Left cardiac atrium (tissue), 4 donors: ENCODE data around the gene DCST2. TPM values are rescaled to one million over a fixed set of nuclear protein-coding genes. Genes with fewer than 3 reads are reported as not detected.

Experiments used
- ATAC-seq, 2 donors: fragments of 200-7000 bp; cut with Tn5 transposase; one replicate each; pipeline ENCODE4 v1.9.1; 2020; ENCODE audit warnings: mild to moderate bottlenecking in 2 of 2, moderate library complexity in 2 of 2
- DNase-seq: peaks from one replicate; pipeline ENCODE4 v3.0.0-alpha.2; 2020
- intact Hi-C, 2 donors: fragments of 100-400 bp; cut with DNase I; formaldehyde crosslinking; loops; one replicate each; pipeline versions ENCODE4 v1.14.1 to v1.15.1; 2022 to 2023
- total RNA-seq, 2 donors: library from RNA; stranded (reverse); fragmentation: NEBNext Ultra II Directional; extraction: Animal tissue kit (Norgen Biotek cat#: 25700); gene quantifications; one replicate each; pipeline ENCODE4 v1.2.1, GENCODE V29; 2021
- donor health status: DM: no; HTN: yes; CAD: no.
- donor health status: DM: no; HTN: yes; CAD: no; lungs with severe emphysema.
- donor health status: DM: yes; HTN: yes; CAD: no.
- donor health status: Dilated cardiomyopathy.

DCST2 gene
- total RNA-seq, 2 donors from 2014 or later, result 0.59 TPM; not detected in 1

- intact Hi-C loops, result no loop called here
- peak; percentile 90 to 96 for ATAC-seq
- DNase-seq, result peak; percentile 91
Observed at GRCh38 chr1:155017041-155017945, 16.3 kb downstream of the DCST2 start.

GRCh38 chr1:155016231-155016831 lies 17.2 kb downstream of the DCST2 start:
- ATAC-seq (no peak), DNase-seq (peak; percentile 34)
- intact Hi-C loops, result no loop called here

DNA sequence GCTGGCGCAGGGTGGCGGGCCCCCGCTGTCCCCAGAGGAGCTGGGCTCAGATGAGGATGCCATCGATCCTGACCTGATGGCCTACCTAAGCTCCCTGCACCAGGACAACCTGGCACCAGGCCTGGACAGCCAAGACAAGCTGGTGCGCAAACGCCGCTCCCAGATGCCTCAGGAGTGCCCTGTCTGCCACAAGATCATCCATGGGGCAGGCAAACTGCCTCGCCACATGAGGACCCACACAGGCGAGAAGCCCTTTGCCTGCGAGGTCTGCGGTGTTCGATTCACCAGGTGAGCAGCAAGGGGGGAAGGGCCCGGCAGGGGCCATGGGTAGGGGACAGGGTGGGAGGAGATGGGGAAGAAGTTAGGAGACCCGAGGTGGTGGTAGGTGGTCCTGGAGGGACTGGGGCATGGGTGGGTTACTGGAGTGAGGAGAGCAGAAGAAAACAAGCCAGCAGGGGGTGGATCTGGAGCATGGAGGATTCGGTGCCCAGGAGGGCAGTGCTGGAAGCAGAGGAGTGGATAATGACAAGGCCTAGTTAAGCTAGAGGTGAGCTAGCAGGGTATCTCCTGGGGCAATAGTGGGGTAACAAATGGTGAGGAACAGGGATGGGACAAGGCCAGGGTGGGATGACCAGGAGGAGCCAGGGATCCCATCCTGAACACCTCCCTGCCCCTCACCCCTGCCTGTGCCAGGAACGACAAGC lies 17.9 kb downstream of the DCST2 start:
- DNase-seq (no peak), ATAC-seq (no peak)
- intact Hi-C loops, result no loop called here

DNA sequence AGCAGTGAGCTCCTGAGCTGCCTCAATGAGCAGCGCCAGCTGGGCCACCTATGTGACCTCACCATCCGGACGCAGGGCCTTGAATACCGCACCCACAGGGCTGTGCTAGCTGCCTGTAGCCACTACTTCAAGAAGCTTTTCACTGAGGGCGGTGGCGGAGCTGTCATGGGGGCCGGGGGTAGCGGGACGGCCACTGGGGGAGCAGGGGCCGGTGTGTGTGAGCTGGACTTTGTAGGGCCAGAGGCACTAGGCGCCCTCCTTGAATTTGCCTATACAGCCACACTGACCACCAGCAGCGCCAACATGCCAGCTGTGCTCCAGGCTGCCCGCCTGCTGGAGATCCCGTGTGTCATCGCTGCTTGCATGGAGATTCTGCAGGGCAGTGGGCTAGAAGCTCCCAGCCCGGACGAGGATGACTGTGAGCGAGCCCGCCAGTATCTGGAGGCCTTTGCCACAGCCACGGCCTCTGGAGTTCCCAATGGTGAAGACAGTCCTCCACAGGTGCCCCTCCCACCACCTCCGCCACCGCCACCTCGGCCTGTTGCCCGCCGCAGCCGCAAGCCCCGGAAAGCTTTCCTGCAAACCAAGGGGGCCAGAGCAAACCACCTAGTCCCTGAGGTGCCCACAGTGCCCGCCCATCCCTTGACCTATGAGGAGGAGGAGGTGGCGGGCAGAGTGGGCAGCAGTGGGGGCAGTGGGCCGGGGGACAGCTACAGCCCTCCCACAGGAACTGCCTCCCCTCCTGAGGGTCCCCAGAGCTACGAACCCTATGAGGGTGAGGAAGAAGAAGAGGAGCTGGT lies 18.7 kb downstream of the DCST2 start:
- ATAC-seq, result no peak
- intact Hi-C loops, result loop anchor here in 1 of 2 donors (5.0 kb wide), 1 partner anchor 53 kb away; the partner anchor contains the start of gene PYGO2
- DNase-seq, result no peak

DNA sequence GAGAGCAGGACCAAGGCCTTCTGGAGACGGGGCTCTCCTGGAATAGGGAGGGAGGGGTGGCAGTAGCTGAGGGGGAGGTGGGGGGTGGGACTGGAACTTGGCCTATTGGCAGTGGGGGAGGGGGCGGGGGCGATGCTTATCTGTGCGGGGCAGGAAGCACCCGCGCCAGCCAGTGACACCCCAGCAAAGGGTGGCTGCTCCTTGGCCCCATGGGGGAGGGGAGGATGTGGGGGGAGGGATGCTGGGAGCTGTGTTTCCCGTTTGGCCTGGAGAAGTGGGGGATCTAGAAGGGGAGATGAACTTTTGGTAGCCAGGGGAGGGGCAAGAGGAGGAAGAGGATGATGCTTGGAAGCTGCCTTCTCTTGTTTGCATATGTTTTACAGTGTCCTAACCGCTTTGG lies 19.9 kb downstream of the DCST2 start:
- ATAC-seq (no peak), DNase-seq (no peak)
- intact Hi-C loops, result loop anchor here in 1 of 2 donors (5.0 kb wide), 1 partner anchor 51 kb away; the partner anchor contains the start of gene PYGO2

- intact Hi-C loops, result loop anchor here in 1 of 2 donors (5.0 kb wide), 1 partner anchor 51 kb away; the partner anchor contains the start of gene PYGO2
- no peak for ATAC-seq
- no peak for DNase-seq
Observed at GRCh38 chr1:155012776-155013602, 20.6 kb downstream of the DCST2 start.

DNA sequence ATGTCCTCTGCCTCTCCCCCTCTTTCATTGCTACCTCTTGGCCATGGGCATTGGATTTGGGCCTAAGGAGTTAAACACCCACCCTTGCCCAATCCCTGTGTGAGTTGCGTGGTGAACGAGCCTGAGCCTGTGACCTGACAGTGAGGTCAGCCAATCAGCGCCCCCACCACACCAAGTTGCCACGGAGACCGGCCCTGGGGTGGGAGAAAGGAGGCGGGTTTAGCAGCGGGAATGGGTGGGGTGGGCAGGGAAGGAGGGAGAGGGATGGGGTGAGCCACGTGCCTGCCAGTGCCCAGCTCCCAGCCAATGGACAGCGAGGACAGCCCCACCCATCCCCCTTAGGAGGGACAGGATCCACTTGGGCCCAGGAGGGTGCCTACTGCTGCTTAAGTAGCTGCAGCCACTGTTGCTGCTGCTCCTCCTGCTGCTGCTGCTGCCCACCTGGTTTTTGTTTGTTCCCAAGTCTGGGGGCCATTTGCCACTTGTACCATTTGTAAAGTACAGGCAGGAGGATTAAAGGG lies 21.5 kb downstream of the DCST2 start:
- peak; percentile 42 to 57 for ATAC-seq
- intact Hi-C loops, result loop anchor here in 1 of 2 donors (5.0 kb wide), 1 partner anchor 50 kb away; the partner anchor contains the start of gene PYGO2
- DNase-seq, result peak; percentile 80

DNA sequence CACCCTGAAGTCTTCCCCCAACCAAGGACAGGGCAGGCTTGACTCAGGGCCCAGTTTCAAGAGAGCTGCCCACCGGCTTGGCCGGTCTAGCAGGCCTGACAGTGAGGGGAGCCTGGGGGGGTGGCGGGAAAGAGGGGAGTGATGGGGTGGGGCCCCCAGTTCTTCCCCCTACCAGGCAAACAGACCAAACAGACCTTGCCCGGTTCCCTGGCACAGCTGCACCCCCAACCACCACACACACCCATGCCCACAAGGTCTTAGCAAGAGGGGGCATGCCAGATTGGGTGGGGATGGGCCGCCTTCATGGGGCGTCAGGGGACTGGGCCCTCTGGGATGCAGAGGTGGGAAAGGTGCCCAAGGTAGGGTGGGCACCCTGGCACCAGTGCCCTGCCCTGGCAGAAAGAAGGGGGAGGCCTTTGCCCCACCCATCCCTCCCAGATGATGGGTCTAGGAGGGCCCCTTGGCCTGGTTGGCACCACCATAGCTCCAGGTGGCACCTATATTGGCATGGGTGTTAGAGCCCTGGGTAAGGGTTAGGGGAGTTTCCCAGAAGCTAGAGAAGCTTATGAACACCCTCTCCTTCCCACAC lies 22.1 kb downstream of the DCST2 start:
- no peak for DNase-seq
- ATAC-seq, result no peak
- intact Hi-C loops, result loop anchor here in 1 of 2 donors (5.0 kb wide), 1 partner anchor 49 kb away; the partner anchor contains the start of gene PYGO2

- ATAC-seq (no peak), DNase-seq (no peak)
- intact Hi-C loops, result loop anchor here in 1 of 2 donors (5.0 kb wide), 1 partner anchor 49 kb away; the partner anchor contains the start of gene PYGO2
Observed at GRCh38 chr1:155011004-155011416, 22.6 kb downstream of the DCST2 start.

DNA sequence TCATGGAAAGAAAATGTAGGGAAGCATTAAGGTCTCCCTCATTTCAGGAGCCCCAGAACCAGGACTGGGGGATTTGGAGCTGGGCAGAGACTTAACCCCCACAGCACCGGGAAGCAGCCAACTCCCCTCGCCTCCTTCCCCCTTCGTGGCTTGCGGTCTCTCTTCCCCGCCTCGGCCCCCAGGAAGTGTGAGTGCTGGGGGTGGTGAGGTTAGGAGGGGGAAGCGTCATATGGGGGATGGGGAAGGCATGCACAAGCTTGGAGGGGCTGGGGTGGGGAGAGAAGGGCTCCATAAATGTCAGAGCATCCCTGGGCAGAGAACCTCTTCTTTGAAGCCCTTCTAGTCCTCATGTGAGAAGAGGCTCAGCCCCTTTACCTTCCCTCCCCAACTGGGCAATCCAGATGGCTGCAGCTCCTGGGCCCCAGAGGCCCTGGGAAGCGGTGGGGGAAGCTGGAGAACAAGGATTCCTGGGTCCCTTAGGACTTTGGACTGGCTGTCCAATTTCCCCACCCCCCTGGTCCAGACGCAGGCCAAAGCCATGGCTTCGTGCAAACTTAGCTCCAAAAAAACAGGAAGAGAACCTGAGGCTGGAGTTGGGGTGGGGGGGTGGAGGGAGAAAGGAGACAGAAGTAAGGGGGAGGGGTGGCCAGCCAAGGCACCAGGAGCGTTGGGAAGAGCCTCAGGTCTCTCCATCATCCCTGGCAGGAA lies 23.2 kb downstream of the DCST2 start:
- intact Hi-C loops, result loop anchor here in 1 of 2 donors (5.0 kb wide), 1 partner anchor 48 kb away; the partner anchor contains the start of gene PYGO2
- DNase-seq (no peak), ATAC-seq (no peak)

- intact Hi-C loops, result loop anchor here in 1 of 2 donors (5.0 kb wide), 1 partner anchor 47 kb away; the partner anchor contains the start of gene PYGO2
- no peak for DNase-seq
- ATAC-seq, result no peak
Observed at GRCh38 chr1:155009742-155010141, 23.8 kb downstream of the DCST2 start.

DNA sequence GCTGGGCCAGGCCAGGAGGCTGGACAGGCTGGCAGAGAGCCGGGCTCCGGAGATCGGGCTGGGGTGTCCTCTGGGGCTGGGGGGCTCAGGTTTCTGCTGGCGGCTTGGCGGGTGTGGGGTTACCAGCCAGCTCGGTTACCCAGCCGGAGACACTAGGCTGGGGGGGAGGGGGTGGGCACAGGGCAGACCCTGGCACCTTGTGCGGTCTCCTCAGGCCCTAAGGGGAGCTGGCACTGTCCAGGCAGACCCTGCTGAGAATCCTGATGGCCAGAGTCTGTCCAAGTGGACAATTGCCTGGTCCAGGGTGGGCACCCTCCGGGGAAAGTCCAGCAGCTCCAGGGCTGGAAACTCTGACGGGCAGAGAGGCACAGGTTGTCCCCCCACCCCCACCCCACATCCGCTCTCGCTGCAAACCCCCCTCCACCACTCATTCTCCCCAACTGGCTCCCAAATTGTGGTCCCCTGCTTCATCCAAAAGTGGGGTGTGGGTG lies 24.3 kb downstream of the DCST2 start:
- intact Hi-C loops, result no loop called here
- DNase-seq, result no peak

GRCh38 chr1:155008015-155008941 lies 25.3 kb downstream of the DCST2 start:
- intact Hi-C loops, result no loop called here
- peak in 1 of 2 donors; percentile 1 for ATAC-seq
- DNase-seq, result peak; percentile 49

More for the DNA sequence above, 24.3 kb downstream of the DCST2 start:
- no peak for ATAC-seq

GRCh38 chr1:155007251-155007828 lies 26.2 kb downstream of the DCST2 start:
- ATAC-seq (peak; percentile 8 to 33), DNase-seq (peak; percentile 53)
- intact Hi-C loops, result no loop called here
